Germinal center (tissue), 1 donor: ENCODE results near the gene AKAP9.
"Not testable (repeated sequence)": the region's sequence is repeated elsewhere in the genome, so short reads cannot be mapped to it uniquely, and the experiment has no call there.

Experiments used
- DNase-seq: peaks from one replicate; pipeline ENCODE4 v3.0.0; 2012; ENCODE audit warnings: mixed read lengths, low spot score

AKAP9 gene

GRCh38 chr7:91946549-91946948 lies 5.9 kb downstream of the AKAP9 start:
- DNase-seq = no peak

- no peak for DNase-seq
These were observed 7.3 kb downstream of the AKAP9 start for GRCh38 chr7:91947948-91948347.

- DNase-seq = no peak
These were observed 8.8 kb downstream of the AKAP9 start for GRCh38 chr7:91949221-91950009.

- DNase-seq = peak; percentile 12
These were observed 13.0 kb downstream of the AKAP9 start for GRCh38 chr7:91953618-91954017.

GRCh38 chr7:91956464-91956863 lies 15.8 kb downstream of the AKAP9 start:
- DNase-seq = not testable (repeated sequence)

GRCh38 chr7:91957232-91957631 lies 16.6 kb downstream of the AKAP9 start:
- no peak for DNase-seq

GRCh38 chr7:91957823-91958222 lies 17.2 kb downstream of the AKAP9 start:
- DNase-seq = no peak

GRCh38 chr7:91959023-91959422 lies 18.4 kb downstream of the AKAP9 start:
- DNase-seq = no peak

GRCh38 chr7:91961816-91962215 lies 21.2 kb downstream of the AKAP9 start:
- DNase-seq = no peak

DNA sequence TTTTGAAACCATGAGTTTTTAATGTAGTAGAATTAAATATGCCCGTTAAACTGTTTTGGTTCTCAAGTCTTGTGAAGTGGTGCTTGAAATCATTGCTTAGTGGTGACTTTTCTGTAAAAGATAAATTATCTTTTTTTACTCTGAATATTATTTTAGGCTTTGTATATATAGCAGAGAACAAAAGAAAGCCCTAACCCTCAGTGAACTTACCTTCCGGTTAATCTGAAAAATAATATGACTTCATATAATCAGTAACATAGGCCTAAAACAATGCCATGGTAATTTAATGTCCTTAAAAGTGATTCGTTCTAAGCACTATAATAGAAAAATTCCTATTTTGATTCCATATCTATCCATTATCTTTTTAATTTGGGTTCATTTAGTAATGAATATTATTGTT lies 21.8 kb downstream of the AKAP9 start:
- no peak for DNase-seq

GRCh38 chr7:91967513-91967912 lies 26.9 kb downstream of the AKAP9 start:
- DNase-seq = not testable (repeated sequence)

DNA sequence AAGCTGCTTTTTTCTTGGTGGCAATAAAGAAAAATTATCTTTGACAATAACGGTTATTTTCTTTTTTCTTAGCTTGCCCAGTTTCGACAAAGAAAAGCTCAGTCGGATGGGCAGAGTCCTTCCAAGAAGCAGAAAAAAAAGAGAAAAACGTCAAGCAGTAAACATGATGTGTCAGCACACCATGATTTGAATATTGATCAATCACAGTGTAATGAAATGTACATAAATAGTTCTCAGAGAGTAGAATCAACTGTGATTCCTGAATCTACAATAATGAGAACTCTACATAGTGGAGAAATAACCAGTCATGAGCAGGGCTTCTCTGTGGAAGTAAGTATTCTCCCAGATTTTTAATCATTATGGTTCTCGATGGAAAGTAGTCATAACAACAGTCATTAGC lies 33.0 kb downstream of the AKAP9 start:
- no peak for DNase-seq

DNA sequence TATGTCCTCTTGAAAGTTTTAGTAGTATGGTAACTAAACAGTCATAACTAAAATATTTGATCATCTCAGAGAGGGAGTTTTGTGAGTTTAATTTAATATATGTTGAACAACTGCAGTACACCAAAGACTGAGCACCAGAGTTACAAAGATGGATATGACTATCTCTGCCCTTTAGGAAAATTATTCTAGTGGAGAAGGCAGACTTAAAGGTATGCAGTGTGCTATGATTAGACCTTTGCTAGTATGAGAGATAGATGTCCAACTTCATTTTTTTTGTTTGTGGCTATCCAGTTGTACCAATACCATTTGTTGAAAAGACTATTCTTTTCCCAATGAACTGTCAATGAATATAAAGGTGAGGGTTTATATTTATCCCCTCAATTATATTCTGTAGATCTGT lies 33.4 kb downstream of the AKAP9 start:
- DNase-seq = no peak

DNA sequence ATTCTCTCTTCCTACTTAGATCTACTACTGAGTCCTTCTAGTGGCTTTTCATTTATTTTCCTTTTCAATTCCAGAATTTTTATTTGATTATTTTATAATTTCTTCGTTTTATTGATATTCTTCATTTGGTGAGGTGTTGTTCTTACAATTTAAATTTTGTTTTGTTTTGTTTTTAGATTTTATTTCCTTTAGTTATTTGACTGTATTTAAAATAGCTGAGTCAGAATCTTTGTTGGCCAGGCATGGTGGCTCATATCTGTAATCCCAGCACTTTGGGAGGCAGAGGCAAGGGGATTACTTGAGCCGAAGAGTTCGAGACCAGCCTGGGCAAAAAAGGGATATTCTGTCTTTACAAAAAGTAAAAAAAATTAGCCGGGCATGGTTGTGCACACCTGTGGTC lies 36.1 kb downstream of the AKAP9 start:
- no peak for DNase-seq

- no peak for DNase-seq
These were observed 38.9 kb downstream of the AKAP9 start for GRCh38 chr7:91979590-91979989.

GRCh38 chr7:91982352-91982751 lies 41.7 kb downstream of the AKAP9 start:
- not testable (repeated sequence) for DNase-seq

DNA sequence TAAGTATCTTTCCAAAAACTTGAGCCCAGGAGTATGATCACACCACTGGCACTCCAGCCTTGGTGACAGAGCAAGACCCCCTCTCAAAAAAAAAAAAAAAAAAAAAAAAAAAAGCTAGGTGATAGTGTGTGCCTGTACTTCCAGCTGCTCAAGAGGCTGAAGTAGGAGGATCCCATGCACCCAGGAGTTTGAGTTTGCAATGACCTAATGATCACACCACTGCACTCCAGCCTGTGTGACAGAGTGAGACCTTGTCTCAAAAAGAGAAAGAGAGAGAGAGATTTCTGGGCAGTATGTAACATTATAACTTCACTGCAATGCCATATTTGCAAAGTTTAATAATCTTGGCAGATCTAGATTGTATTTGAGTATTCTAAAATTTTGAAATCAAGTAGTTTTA lies 47.6 kb downstream of the AKAP9 start:
- DNase-seq = no peak

GRCh38 chr7:91993976-91994375 lies 53.3 kb downstream of the AKAP9 start:
- DNase-seq = no peak

DNA sequence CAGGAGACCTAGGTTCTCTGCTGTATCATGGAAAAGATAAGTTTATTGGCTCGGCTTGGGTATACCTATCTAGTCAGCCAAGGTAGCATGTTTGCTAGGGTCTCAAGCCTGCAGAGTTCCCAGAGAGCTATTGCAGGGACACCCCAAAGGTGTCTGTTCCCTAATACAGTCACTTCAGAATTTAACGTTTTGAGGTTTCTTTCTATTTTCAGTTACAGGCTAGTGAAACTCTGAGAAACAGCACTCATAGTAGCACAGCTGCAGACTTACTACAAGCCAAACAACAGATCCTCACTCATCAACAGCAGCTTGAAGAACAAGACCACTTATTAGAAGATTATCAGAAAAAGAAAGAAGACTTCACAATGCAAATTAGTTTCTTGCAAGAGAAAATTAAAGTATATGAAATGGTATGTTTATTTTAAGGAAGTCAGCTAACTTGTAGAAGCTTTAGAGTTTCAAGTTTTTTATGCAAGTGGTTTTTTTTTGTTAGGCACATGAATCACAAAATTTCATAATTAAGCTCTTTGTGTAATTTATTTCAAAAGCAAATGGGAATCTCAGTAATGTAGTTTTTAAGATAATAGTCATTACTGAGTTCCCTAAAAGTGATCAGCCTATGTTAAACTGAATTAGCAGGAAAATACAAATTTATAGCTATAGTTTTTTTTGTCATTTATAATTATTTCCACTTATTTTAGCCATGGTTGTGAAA lies 54.9 kb downstream of the AKAP9 start:
- no peak for DNase-seq

- DNase-seq = no peak
These were observed 59.2 kb downstream of the AKAP9 start for GRCh38 chr7:91999631-92000565.

- no peak for DNase-seq
These were observed 62.1 kb downstream of the AKAP9 start for GRCh38 chr7:92002720-92003119.

- no peak for DNase-seq
These were observed 65.4 kb downstream of the AKAP9 start for GRCh38 chr7:92006046-92006445.
